A549 (cell line): ENCODE measurements around the gene IRX5. TPM values are rescaled to one million over a fixed set of nuclear protein-coding genes. Genes with fewer than 3 reads are reported as not detected.

Experiments used
- BCL3 ChIP-seq: fragments of >200 bp; sonication (Bioruptor Twin); formaldehyde crosslinking; IDR thresholded peaks from 3 replicates; pipeline ENCODE4 v1.6.1; 2016
- CBX8 ChIP-seq: fragments of 200-600 bp; sonication (generic); IDR thresholded peaks from 2 replicates; pipeline ENCODE4 v1.6.1; 2016
- CEBPB ChIP-seq, 2 experiments: fragments of >200 bp in 1 of 2; sonication (Bioruptor Twin) in 1 of 2; formaldehyde crosslinking in 1 of 2; IDR thresholded peaks; 2 replicates each; pipeline ENCODE4 v1.6.1; 2012 to 2016
- CHD2 ChIP-seq: fragments of 150-350 bp; IDR thresholded peaks from 2 replicates; pipeline ENCODE4 v1.6.1; 2014; ENCODE audit warnings: low read length; ENCODE audit not compliant: partially characterized antibody
- EHMT2 ChIP-seq: fragments of 200-600 bp; sonication (generic); IDR thresholded peaks from 2 replicates; pipeline ENCODE4 v1.6.1; 2016; ENCODE audit warnings: antibody characterized with exemption, low read depth, mild to moderate bottlenecking, moderate library complexity
- HEYL ChIP-seq: fragments of 250-450 bp; sonication (Bioruptor Pico); IDR thresholded peaks from 2 replicates; pipeline ENCODE4 v1.8.0; 2021; ENCODE audit warnings: mild to moderate bottlenecking, moderate library complexity
- HOXA7 ChIP-seq: fragments of 250-450 bp; sonication (Bioruptor Pico); IDR thresholded peaks from 2 replicates; pipeline ENCODE4 v1.5.0; 2020; ENCODE audit warnings: mild to moderate bottlenecking, moderate library complexity
- HOXB13 ChIP-seq: fragments of 250-450 bp; sonication (Bioruptor Pico); IDR thresholded peaks from 2 replicates; pipeline ENCODE4 v1.5.0; 2020; ENCODE audit warnings: low read depth, mild to moderate bottlenecking, moderate library complexity
- JUN ChIP-seq, 2 experiments: fragments of >200 bp; sonication (Bioruptor Twin); formaldehyde crosslinking; IDR thresholded peaks; 2 replicates in 1 of 2; 3 replicates in 1 of 2; pipeline ENCODE4 v1.6.1; 2016 to 2017
- KDM1A ChIP-seq: fragments of 200-600 bp; sonication (generic); IDR thresholded peaks from 2 replicates; pipeline ENCODE4 v1.6.1; 2016; ENCODE audit warnings: low read depth, mild to moderate bottlenecking
- NFE2L2 ChIP-seq: fragments of 150-350 bp; conservative IDR thresholded peaks from 2 replicates; pipeline ENCODE4 v1.6.1; 2014; ENCODE audit warnings: low read length
- NR3C1 ChIP-seq: fragments of >200 bp; sonication (Bioruptor Twin); formaldehyde crosslinking; IDR thresholded peaks from 3 replicates; pipeline ENCODE4 v1.6.1; 2017
- PBX3 ChIP-seq: IDR thresholded peaks from 2 replicates; pipeline ENCODE4 v1.6.1; 2012
- PHF8 ChIP-seq: fragments of 200-600 bp; sonication (generic); IDR thresholded peaks from 2 replicates; pipeline ENCODE4 v1.6.1; 2016; ENCODE audit warnings: low read depth, mild to moderate bottlenecking, antibody characterized with exemption, moderate library complexity, borderline replicate concordance
- RAD21 ChIP-seq, 2 experiments: fragments of >200 bp in 1 of 2; sonication (Bioruptor Twin) in 1 of 2; formaldehyde crosslinking in 1 of 2; IDR thresholded peaks in 1 of 2; conservative IDR thresholded peaks in 1 of 2; 2 replicates in 1 of 2; 3 replicates in 1 of 2; pipeline ENCODE4 v1.6.1; 2012 to 2018; ENCODE audit warnings: inconsistent platforms in 1 of 2
- REST ChIP-seq: fragments of 200-600 bp; sonication (generic); IDR thresholded peaks from 2 replicates; pipeline ENCODE4 v1.6.1; 2016; ENCODE audit warnings: antibody characterized with exemption, mild to moderate bottlenecking, moderate library complexity
- RNF2 ChIP-seq: fragments of 200-600 bp; sonication (generic); IDR thresholded peaks from 2 replicates; pipeline ENCODE4 v1.6.1; 2016; ENCODE audit warnings: low read depth, mild to moderate bottlenecking, antibody characterized with exemption, moderate library complexity, borderline replicate concordance
- TP53 ChIP-seq: fragments of 250-450 bp; sonication (Bioruptor Pico); IDR thresholded peaks from 2 replicates; pipeline ENCODE4 v1.5.0; 2021; ENCODE audit warnings: mild to moderate bottlenecking, moderate library complexity
- polyA plus RNA-seq, 4 experiments: library from polyadenylated mRNA; depleted of rRNA in 3 of 4; stranded (reverse); fragments of >200 nt; fragmentation: RNase III in 1 of 4; extraction: RNeasy Plus Mini Kit Qiagen cat#74134 plus additional on column Dnase treatment in 1 of 4; gene quantifications; 2 replicates in 3 of 4; 3 replicates in 1 of 4; pipeline ENCODE4 v1.2.3, GENCODE V29; 2011 to 2017
- TF ChIP-seq, protein P1 (sequence below): fragments of >200 bp; sonication (Bioruptor Twin); formaldehyde crosslinking; IDR thresholded peaks from 2 replicates; pipeline ENCODE4 v1.6.1; 2016
- TF ChIP-seq, protein P2 (sequence below): fragments of 250-450 bp; sonication (Bioruptor Pico); IDR thresholded peaks from 2 replicates; pipeline ENCODE4 v1.5.0; 2021; ENCODE audit warnings: mild to moderate bottlenecking, moderate library complexity, borderline replicate concordance

Gene IRX5
- polyA plus RNA-seq, 2 of the 4 experiments (the other 2 are of a cell fraction): 0.67 to 0.88 TPM

- 0 out of 2 replicates have a peak, but pooled peaks have one; percentile 32 for TF ChIP-seq RNF2
- no peak; a peak in 1 of 5 replicates for TF ChIP-seq JUN (IDR thresholded peaks at IDR 0.05)
- TF ChIP-seq, protein P1, sequence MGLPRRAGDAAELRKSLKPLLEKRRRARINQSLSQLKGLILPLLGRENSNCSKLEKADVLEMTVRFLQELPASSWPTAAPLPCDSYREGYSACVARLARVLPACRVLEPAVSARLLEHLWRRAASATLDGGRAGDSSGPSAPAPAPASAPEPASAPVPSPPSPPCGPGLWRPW: no peak
- no peak for TF ChIP-seq CBX8
- no peak; the same call in 1 of the 2 replicates for TF ChIP-seq PHF8
- 0 out of 4 replicates have a peak, but pooled peaks of 1 of the 2 experiments have one; percentile 9 for TF ChIP-seq CEBPB (IDR thresholded peaks at IDR 0.05)
- TF ChIP-seq NR3C1: no peak
- no peak for TF ChIP-seq EHMT2
- no peak for TF ChIP-seq CHD2
- no peak for TF ChIP-seq HEYL (CRISPR knock-in tag)
- TF ChIP-seq NFE2L2: no peak
- TF ChIP-seq BCL3: no peak
- no peak; the same call in 1 of the 2 replicates for TF ChIP-seq HOXB13 (CRISPR knock-in tag)
- no peak for TF ChIP-seq TP53 (CRISPR knock-in tag)
- peak; percentile 37 to 38; a peak in 4 of 5 replicates for TF ChIP-seq RAD21 (conservative IDR thresholded peaks at IDR 0.05 in 1 of 2, IDR thresholded peaks at IDR 0.05 in 1 of 2)
- TF ChIP-seq HOXA7 (CRISPR knock-in tag): no peak
- no peak for TF ChIP-seq KDM1A
- TF ChIP-seq REST: peak; percentile 17; the same call in 1 of the 2 replicates
- TF ChIP-seq, protein P2, sequence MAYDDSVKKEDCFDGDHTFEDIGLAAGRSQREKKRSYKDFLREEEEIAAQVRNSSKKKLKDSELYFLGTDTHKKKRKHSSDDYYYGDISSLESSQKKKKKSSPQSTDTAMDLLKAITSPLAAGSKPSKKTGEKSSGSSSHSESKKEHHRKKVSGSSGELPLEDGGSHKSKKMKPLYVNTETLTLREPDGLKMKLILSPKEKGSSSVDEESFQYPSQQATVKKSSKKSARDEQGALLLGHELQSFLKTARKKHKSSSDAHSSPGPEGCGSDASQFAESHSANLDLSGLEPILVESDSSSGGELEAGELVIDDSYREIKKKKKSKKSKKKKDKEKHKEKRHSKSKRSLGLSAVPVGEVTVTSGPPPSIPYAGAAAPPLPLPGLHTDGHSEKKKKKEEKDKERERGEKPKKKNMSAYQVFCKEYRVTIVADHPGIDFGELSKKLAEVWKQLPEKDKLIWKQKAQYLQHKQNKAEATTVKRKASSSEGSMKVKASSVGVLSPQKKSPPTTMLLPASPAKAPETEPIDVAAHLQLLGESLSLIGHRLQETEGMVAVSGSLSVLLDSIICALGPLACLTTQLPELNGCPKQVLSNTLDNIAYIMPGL (CRISPR knock-in tag): no peak
- TF ChIP-seq PBX3: no peak
Measured at GRCh38 chr16:54929090-54930004, 1.3 kb upstream of the IRX5 start (continued).
